T-cell (primary cell): ENCODE results near the gene FOXJ1. TPM values are rescaled to one million over a fixed set of nuclear protein-coding genes. Genes with fewer than 3 reads are reported as not detected.

Experiments
- ATAC-seq, 4 experiments: fragments of 200-7000 bp in 3 of 4; fragments of 150-1000 bp in 1 of 4; cut with Tn5 transposase; replicated peaks in 1 of 4; 1 replicate in 3 of 4; 2 replicates in 1 of 4; pipeline ENCODE4 v1.10.0; 2021; ENCODE audit warnings: moderate library complexity in 3 of 4, mild to moderate bottlenecking in 2 of 4, moderate number of reproducible peaks in 1 of 4
- CTCF ChIA-PET, 2 donors: fragments of 300-600 bp; sonication (Branson Sonifier 250); formaldehyde crosslinking; loops; one replicate each; lab custom pipeline; 2022; ENCODE audit warnings: antibody characterized with exemption in 2 of 2; lab: Charles Lee
- POLR2A ChIA-PET, 2 donors: fragments of 300-600 bp; sonication (Branson Sonifier 250); formaldehyde crosslinking; loops; one replicate each; lab custom pipeline; 2022; ENCODE audit warnings: antibody characterized with exemption in 2 of 2; lab: Charles Lee
- DNase-seq, 35 experiments: peaks; one replicate each; pipeline versions ENCODE4 v3.0.0 to v3.0.0-alpha.2; 2013 to 2023
- H3K27ac ChIP-seq: one replicate; pipeline ENCODE4 v1.5.1; 2013; ENCODE audit warnings: low read length
- H3K27me3 ChIP-seq, 2 experiments: replicated peaks in 1 of 2; 1 replicate in 1 of 2; 2 replicates in 1 of 2; pipeline versions ENCODE4 v1.6.1 to v1.7.0; 2013; ENCODE audit warnings: low read length in 1 of 2, mixed read lengths in 1 of 2; ENCODE audit not compliant: control insufficient read depth in 2 of 2, insufficient read depth in 2 of 2; ENCODE audit errors: extremely low read depth in 1 of 2
- H3K36me3 ChIP-seq, 2 donors: 1 replicate in 1 of 2; 2 replicates in 1 of 2; pipeline versions ENCODE4 v1.6.1 to v1.7.0; 2013; ENCODE audit warnings: low read length in 1 of 2; ENCODE audit not compliant: control insufficient read depth in 2 of 2, insufficient read depth in 1 of 2; ENCODE audit errors: extremely low read depth in 1 of 2
- H3K4me1 ChIP-seq, 2 experiments: 1 replicate in 1 of 2; 2 replicates in 1 of 2; pipeline versions ENCODE4 v1.6.1 to v1.7.0; 2013; ENCODE audit warnings: low read length in 2 of 2, mixed read lengths in 1 of 2; ENCODE audit not compliant: insufficient read depth in 2 of 2, control insufficient read depth in 1 of 2; ENCODE audit errors: extremely low read depth in 1 of 2
- H3K4me3 ChIP-seq, 2 donors: 1 replicate in 1 of 2; 2 replicates in 1 of 2; pipeline versions ENCODE4 v1.5.1 to v1.7.0; 2013; ENCODE audit warnings: mild to moderate bottlenecking in 2 of 2, low read length in 1 of 2, moderate library complexity in 1 of 2; ENCODE audit not compliant: control insufficient read depth in 1 of 2; ENCODE audit errors: extremely low read depth in 1 of 2
- H3K9me3 ChIP-seq: 2 replicates; pipeline ENCODE4 v1.7.0; 2013
- H3K27ac Mint-ChIP-seq, 2 donors: one replicate each; pipeline ENCODE4 v1.8.0; 2020 to 2021; ENCODE audit warnings: mild to moderate bottlenecking in 2 of 2, mixed read lengths in 2 of 2
- H3K27me3 Mint-ChIP-seq, 2 donors: one replicate each; pipeline ENCODE4 v1.8.0; 2021 to 2022; ENCODE audit warnings: mixed read lengths in 2 of 2
- H3K36me3 Mint-ChIP-seq: one replicate; pipeline ENCODE4 v1.8.0; 2021; ENCODE audit warnings: mixed read lengths
- H3K4me1 Mint-ChIP-seq, 3 donors: one replicate each; pipeline ENCODE4 v1.8.0; 2020 to 2022; ENCODE audit warnings: mixed read lengths in 3 of 3, mild to moderate bottlenecking in 1 of 3
- H3K4me3 Mint-ChIP-seq, 3 donors: one replicate each; pipeline ENCODE4 v1.8.0; 2020 to 2022; ENCODE audit warnings: mild to moderate bottlenecking in 3 of 3, mixed read lengths in 3 of 3, moderate library complexity in 3 of 3
- H3K9me3 Mint-ChIP-seq, 3 donors: one replicate each; pipeline ENCODE4 v1.8.0; 2020 to 2022; ENCODE audit warnings: mixed read lengths in 3 of 3
- WGBS: methylation state at CpG from one replicate; pipeline ENCODE4 v1.1.5; 2013; ENCODE audit warnings: missing lambda C conversion rate; ENCODE audit not compliant: insufficient coverage; 5-methylcytosine and 5-hydroxymethylcytosine counted together
- total RNA-seq, 35 experiments: library from RNA in 6 of 35; stranded (reverse) in 6 of 35; fragments of 120-200 nt in 1 of 35; gene quantifications; one replicate each; pipeline versions ENCODE4 v1.2.1 to v1.2.4 and lab custom pipeline; 2013 to 2026

FOXJ1 gene
- total RNA-seq, 5 donors from 2014 or later (not counting 1 experiment from before 2014, with no cell fraction given), result 0.99 to 3.0 (median 1.7) TPM

DNA sequence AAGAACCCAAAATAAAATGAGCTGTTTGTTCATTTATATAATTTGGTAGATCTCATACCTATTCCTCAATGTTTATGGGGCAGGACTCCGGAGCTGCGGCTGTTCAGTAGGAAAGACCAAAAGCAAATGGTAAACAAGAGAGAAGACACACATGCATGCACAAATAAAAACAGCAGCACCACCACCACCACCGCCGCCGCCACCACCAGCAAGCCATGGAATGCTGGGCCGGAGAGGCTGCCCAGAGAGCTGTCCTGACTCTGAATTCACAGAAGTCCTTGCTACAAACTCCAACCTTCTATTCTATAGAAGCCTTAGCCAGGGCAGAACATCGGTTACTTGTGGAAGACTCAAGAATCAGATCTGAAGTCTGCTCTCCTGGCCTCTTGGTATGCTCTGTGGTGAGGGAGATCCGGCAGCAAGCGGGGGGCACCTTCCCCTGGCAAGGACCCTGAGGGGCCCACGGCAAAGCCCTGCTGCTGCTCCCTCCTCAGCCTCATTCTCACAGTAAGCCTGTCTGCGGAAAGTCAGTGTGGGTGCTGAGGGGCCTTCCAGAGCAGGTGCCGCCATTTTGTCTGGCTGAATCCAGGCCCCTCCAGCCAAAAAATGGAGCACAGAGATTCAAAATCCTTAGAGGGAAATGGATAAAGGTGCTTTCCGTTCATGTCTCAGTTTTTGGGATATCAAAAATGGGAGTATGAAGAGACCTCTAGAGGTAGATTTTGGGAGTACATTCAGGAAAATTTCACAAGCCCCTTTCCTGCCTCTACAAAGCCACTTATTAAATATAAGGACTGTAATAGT is 6.4 kb upstream of the FOXJ1 start:
- DNase-seq (no peak), ATAC-seq (no peak)
- peaks cover 31% of the 10 kb centered on the region for H3K36me3 Mint-ChIP-seq
- Histone ChIP-seq H3K4me3 (no peak overlapping the region), H3K27ac (peak overlapping the region; percentile 95), H3K9me3 (no peaks in the 10 kb centered on the region), H3K36me3 (peaks cover 0 to 8% of the 10 kb centered on the region in 2 donors), H3K27me3 (no peaks in the 10 kb centered on the region), H3K4me1 (peaks cover 50 to 71% of the 10 kb centered on the region in 2 experiments)
- H3K9me3 Mint-ChIP-seq, result no peaks in the 10 kb centered on the region
- ChIA-PET POLR2A (no interaction called here), CTCF (no interaction called here)
- 87% methylated on average over 3 of the region's 13 CpGs for WGBS
- H3K27ac Mint-ChIP-seq, result peak overlapping the region; percentile 96 to 98
- no peak overlapping the region for H3K4me3 Mint-ChIP-seq
- no peaks in the 10 kb centered on the region for H3K27me3 Mint-ChIP-seq
- peaks cover 74 to 79% (median 78%) of the 10 kb centered on the region in 3 donors for H3K4me1 Mint-ChIP-seq

- H3K4me1 Mint-ChIP-seq, result peaks cover 74 to 78% (median 78%) of the 10 kb centered on the region in 3 donors
- CTCF ChIA-PET, result interaction anchor here in 1 of 2 donors (0.6 to 1.5 kb wide), 2 partner anchors 33 to 36 kb away, joined by 3 to 4 read pairs; no protein-coding TSS in a partner anchor
- WGBS, result 90% methylated on average over 12 of the region's 22 CpGs
- peak in 1 of 35 experiments; percentile 52 for DNase-seq
- Histone ChIP-seq H3K9me3 (no peaks in the 10 kb centered on the region), H3K27me3 (peaks cover 0 to 3% of the 10 kb centered on the region in 2 experiments), H3K4me3 (peak overlapping the region in 1 of 2 donors; percentile 12), H3K4me1 (peaks cover 43 to 71% of the 10 kb centered on the region in 2 experiments), H3K27ac (peak overlapping the region; percentile 95), H3K36me3 (peaks cover 0 to 6% of the 10 kb centered on the region in 2 donors)
- H3K27ac Mint-ChIP-seq, result peak overlapping the region; percentile 96 to 98
- POLR2A ChIA-PET, result interaction anchor here in 1 of 2 donors (0.5 to 0.8 kb wide), 2 partner anchors 118 to 835 kb away, joined by 5 read pairs; partner anchors contain the start of gene UBALD2
- no peaks in the 10 kb centered on the region for H3K9me3 Mint-ChIP-seq
- H3K36me3 Mint-ChIP-seq, result peaks cover 19% of the 10 kb centered on the region
- peak; percentile 1 to 19 (median 8) for ATAC-seq
- H3K4me3 Mint-ChIP-seq, result peak overlapping the region; percentile 22 to 76 (median 43)
- no peaks in the 10 kb centered on the region for H3K27me3 Mint-ChIP-seq
Measured at GRCh38 chr17:76146053-76146851, 5.2 kb upstream of the FOXJ1 start.

- H3K4me3 Mint-ChIP-seq, result peak overlapping the region; percentile 22 to 76 (median 68)
- H3K4me3 ChIP-seq, result peak overlapping the region in 1 of 2 donors; percentile 12
- peaks cover 0 to 11% of the 10 kb centered on the region in 2 experiments for H3K27me3 ChIP-seq
- ChIA-PET POLR2A (interaction anchor here in 1 of 2 donors (0.5 to 0.8 kb wide), 5 partner anchors 46 to 957 kb away, joined by 3 to 10 read pairs (median 4); partner anchors contain the start of gene UBALD2), CTCF (interaction anchor here in 1 of 2 donors (0.6 to 1.5 kb wide), 3 partner anchors 33 to 348 kb away, joined by 3 to 4 read pairs (median 4); no protein-coding TSS in a partner anchor)
- 28% methylated on average over 18 of the region's 25 CpGs for WGBS
- peak overlapping the region; percentile 96 to 98 for H3K27ac Mint-ChIP-seq
- peaks cover 73 to 76% (median 74%) of the 10 kb centered on the region in 3 donors for H3K4me1 Mint-ChIP-seq
- peak overlapping the region; percentile 95 for H3K27ac ChIP-seq
- no peaks in the 10 kb centered on the region for H3K36me3 ChIP-seq
- H3K27me3 Mint-ChIP-seq, result peaks cover 0 to 2% of the 10 kb centered on the region in 2 donors
- H3K9me3 ChIP-seq, result no peaks in the 10 kb centered on the region
- H3K9me3 Mint-ChIP-seq, result no peaks in the 10 kb centered on the region
- H3K4me1 ChIP-seq, result peaks cover 48 to 72% of the 10 kb centered on the region in 2 experiments
- peaks cover 13% of the 10 kb centered on the region for H3K36me3 Mint-ChIP-seq
- ATAC-seq (peak; percentile 54 to 65 (median 64)), DNase-seq (peak; percentile 26 to 77 (median 52))
Measured at GRCh38 chr17:76145231-76146052, 4.4 kb upstream of the FOXJ1 start.

DNA sequence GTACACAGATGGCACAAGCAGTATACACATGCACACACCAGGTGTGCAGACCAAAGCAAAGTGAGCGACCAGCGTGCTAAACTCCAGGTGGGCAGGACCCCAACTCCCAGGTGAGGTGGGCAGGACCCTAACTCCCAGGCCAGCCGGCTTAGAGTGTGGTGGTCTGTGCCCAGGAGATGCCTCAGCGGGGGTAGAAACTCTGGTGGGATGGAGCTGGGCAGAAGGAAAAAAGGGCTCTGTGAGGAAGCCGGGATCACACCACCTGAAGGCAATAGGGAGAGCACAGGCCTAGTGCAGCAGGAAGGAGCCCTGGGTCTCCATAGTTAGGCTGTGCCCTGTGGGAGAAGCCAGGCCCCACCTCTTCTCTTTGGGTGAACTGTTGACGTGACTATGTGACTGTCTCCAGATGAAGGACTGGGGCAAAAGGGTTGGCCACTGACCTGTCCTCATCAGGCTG is 1.6 kb upstream of the FOXJ1 start:
- H3K9me3 Mint-ChIP-seq, result no peaks in the 10 kb centered on the region
- peaks cover 65 to 72% (median 70%) of the 10 kb centered on the region in 3 donors for H3K4me1 Mint-ChIP-seq
- peaks cover 8% of the 10 kb centered on the region for H3K36me3 Mint-ChIP-seq
- peak overlapping the region; percentile 60 for H3K27ac ChIP-seq
- no peaks in the 10 kb centered on the region for H3K9me3 ChIP-seq
- ATAC-seq (no peak), DNase-seq (no peak)
- H3K27ac Mint-ChIP-seq, result peak overlapping the region; percentile 83 to 96
- POLR2A ChIA-PET, result interaction anchor here in 1 of 2 donors (0.5 kb wide), 1 partner anchor 130 kb away, joined by 4 read pairs; no protein-coding TSS in a partner anchor
- H3K27me3 Mint-ChIP-seq, result peaks cover 0 to 7% of the 10 kb centered on the region in 2 donors
- peaks cover 49 to 85% of the 10 kb centered on the region in 2 experiments for H3K4me1 ChIP-seq
- 89% methylated on average over 4 of the region's 6 CpGs for WGBS
- H3K4me3 Mint-ChIP-seq, result peak overlapping the region; percentile 52 to 76 (median 68)
- CTCF ChIA-PET, result interaction anchor here in 1 of 2 donors (1.4 kb wide), 1 partner anchor 37 kb away, joined by 4 read pairs; no protein-coding TSS in a partner anchor
- no peaks in the 10 kb centered on the region for H3K36me3 ChIP-seq
- peaks cover 2 to 24% of the 10 kb centered on the region in 2 experiments for H3K27me3 ChIP-seq
- no peak overlapping the region for H3K4me3 ChIP-seq

GRCh38 chr17:76142039-76142584 is 1.1 kb upstream of the FOXJ1 start:
- CTCF ChIA-PET, result interaction anchor here in 1 of 2 donors (1.4 kb wide), 1 partner anchor 38 kb away, joined by 4 read pairs; no protein-coding TSS in a partner anchor
- no peak overlapping the region for H3K27ac ChIP-seq

More at GRCh38 chr17:76142039-76142584, 1.1 kb upstream of the FOXJ1 start:
- Mint-ChIP-seq H3K4me1 (peaks cover 60 to 67% (median 67%) of the 10 kb centered on the region in 3 donors), H3K9me3 (no peaks in the 10 kb centered on the region), H3K36me3 (peaks cover 4% of the 10 kb centered on the region), H3K27ac (peak overlapping the region; percentile 83 to 96), H3K4me3 (peak overlapping the region; percentile 74 to 77 (median 76)), H3K27me3 (peaks cover 0 to 7% of the 10 kb centered on the region in 2 donors)
- Histone ChIP-seq H3K4me1 (peaks cover 49 to 80% of the 10 kb centered on the region in 2 experiments), H3K4me3 (no peak overlapping the region), H3K9me3 (no peaks in the 10 kb centered on the region), H3K36me3 (no peaks in the 10 kb centered on the region), H3K27me3 (peaks cover 2 to 24% of the 10 kb centered on the region in 2 experiments)
- POLR2A ChIA-PET, result interaction anchor here (0.5 to 0.6 kb wide), 3 partner anchors 131 to 1778 kb away, joined by 3 to 4 read pairs (median 3); no protein-coding TSS in a partner anchor
- WGBS, result no CpG with 5 or more reads among the region's 10 CpGs
- DNase-seq, result no peak
- no peak for ATAC-seq
